Caco-2 (cell line): Measurements from ENCODE around the gene MAK. TPM values are rescaled to one million over a fixed set of nuclear protein-coding genes. Genes with fewer than 3 reads are reported as not detected.

Source experiments
- BruUV-seq: library from RNA; stranded (reverse); fragments of 400-500 nt; replicated peaks from 2 replicates; lab custom pipeline; 2021; lab: Mats Ljungman, UMichigan
- CTCF ChIA-PET: fragments of 300-600 bp; sonication (Branson Sonifier 250); formaldehyde crosslinking; loops from one replicate; lab custom pipeline; 2022; ENCODE audit warnings: antibody characterized with exemption; lab: Charles Lee
- POLR2A ChIA-PET: fragments of 300-600 bp; sonication (Branson Sonifier 250); formaldehyde crosslinking; loops from one replicate; lab custom pipeline; 2022; ENCODE audit warnings: antibody characterized with exemption; lab: Charles Lee
- DNase-seq, 2 experiments: peaks; one replicate each; pipeline versions ENCODE4 v3.0.0 to v3.0.0-alpha.2; 2020 to 2022
- H3K27me3 ChIP-seq: replicated peaks from 2 replicates; pipeline ENCODE4 v1.6.0; 2011; ENCODE audit warnings: low read length; ENCODE audit not compliant: control insufficient read depth, insufficient read depth
- H3K36me3 ChIP-seq: 2 replicates; pipeline ENCODE4 v1.5.1; 2011; ENCODE audit warnings: low read length; ENCODE audit not compliant: control insufficient read depth, insufficient read depth
- H3K4me1 ChIP-seq: fragments of 250-450 bp; sonication (Bioruptor Pico); 2 replicates; pipeline ENCODE4 v1.5.1; 2020; ENCODE audit warnings: mild to moderate bottlenecking
- H3K4me3 ChIP-seq: 2 replicates; pipeline ENCODE4 v1.5.1; 2011; ENCODE audit warnings: low read depth, mild to moderate bottlenecking, control low read depth, low read length
- H3K9me3 ChIP-seq: fragments of 250-450 bp; sonication (Bioruptor Pico); 2 replicates; pipeline ENCODE4 v1.5.1; 2020; ENCODE audit warnings: mild to moderate bottlenecking, moderate library complexity
- H3K27ac Mint-ChIP-seq: one replicate; pipeline ENCODE4 v1.8.0; 2022; ENCODE audit warnings: mixed read lengths; ENCODE audit not compliant: unreplicated experiment
- H3K27me3 Mint-ChIP-seq: one replicate; pipeline ENCODE4 v1.8.0; 2022; ENCODE audit warnings: mixed read lengths; ENCODE audit not compliant: insufficient read depth, unreplicated experiment
- H3K36me3 Mint-ChIP-seq: one replicate; pipeline ENCODE4 v1.8.0; 2022; ENCODE audit warnings: mild to moderate bottlenecking, mixed read lengths; ENCODE audit not compliant: insufficient read depth, unreplicated experiment
- H3K4me1 Mint-ChIP-seq: one replicate; pipeline ENCODE4 v1.8.0; 2022; ENCODE audit warnings: low read depth, mixed read lengths; ENCODE audit not compliant: unreplicated experiment
- H3K4me3 Mint-ChIP-seq: one replicate; pipeline ENCODE4 v1.8.0; 2022; ENCODE audit warnings: mild to moderate bottlenecking, moderate library complexity, mixed read lengths; ENCODE audit not compliant: unreplicated experiment
- H3K9me3 Mint-ChIP-seq: one replicate; pipeline ENCODE4 v1.8.0; 2022; ENCODE audit warnings: mixed read lengths; ENCODE audit not compliant: unreplicated experiment
- intact Hi-C: fragments of 100-400 bp; cut with micrococcal nuclease; formaldehyde crosslinking; loops from one replicate; pipeline ENCODE4 v1.10.0; 2022; ENCODE audit not compliant: unreplicated experiment
- total RNA-seq: library from RNA; stranded (reverse); gene quantifications from 2 replicates; pipeline ENCODE4 v1.2.3, GENCODE V29; 2022
- TF ChIP-seq, protein P1 (sequence below), 2 experiments: fragments of 200-600 bp in 1 of 2; IDR thresholded peaks; 1 replicate in 1 of 2; 2 replicates in 1 of 2; pipeline versions ENCODE4 v1.5.1 to v1.8.0; 2011 to 2022; ENCODE audit warnings: antibody characterized with exemption in 1 of 2, control low read depth in 1 of 2, inconsistent platforms in 1 of 2, low read depth in 1 of 2, low read length in 1 of 2, mild to moderate bottlenecking in 1 of 2, moderate library complexity in 1 of 2; ENCODE audit not compliant: insufficient read depth in 1 of 2, severe bottlenecking in 1 of 2, unreplicated experiment in 1 of 2

Gene MAK
- total RNA-seq, 1 experiment from 2014 or later = 0.16 TPM

DNA sequence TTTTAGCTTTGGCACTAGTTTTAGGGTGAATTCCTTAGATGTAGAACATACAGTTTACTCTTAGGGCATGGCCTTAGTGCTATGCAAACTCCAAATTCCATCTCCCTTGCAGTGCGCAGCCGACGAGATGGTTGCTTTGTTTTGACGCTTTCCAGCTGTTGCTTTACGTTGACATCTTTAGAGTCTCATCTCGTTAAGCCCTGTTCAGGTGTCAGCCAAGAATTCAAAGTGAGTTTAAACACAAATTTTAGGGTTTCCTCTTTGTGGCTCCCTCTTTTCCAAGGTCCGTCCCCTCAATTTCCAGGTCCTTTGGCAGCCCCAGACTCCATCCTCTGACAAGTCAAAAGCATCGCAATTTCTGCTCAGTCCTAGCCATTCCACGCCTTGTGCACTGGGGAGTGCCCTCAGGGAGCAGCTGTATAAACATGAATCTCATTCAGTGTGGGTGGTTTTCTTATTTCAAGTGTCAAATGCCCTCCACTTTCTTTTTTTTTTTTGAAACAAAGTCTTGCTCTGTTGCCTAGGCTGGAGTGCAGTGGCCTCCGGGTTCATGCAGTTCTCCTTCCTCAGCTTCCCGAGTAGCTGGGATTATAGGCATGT, 14.1 kb upstream of the MAK start:
- peaks cover 14% of the 10 kb centered on the region for H3K9me3 Mint-ChIP-seq
- intact Hi-C loops = no loop called here

DNA sequence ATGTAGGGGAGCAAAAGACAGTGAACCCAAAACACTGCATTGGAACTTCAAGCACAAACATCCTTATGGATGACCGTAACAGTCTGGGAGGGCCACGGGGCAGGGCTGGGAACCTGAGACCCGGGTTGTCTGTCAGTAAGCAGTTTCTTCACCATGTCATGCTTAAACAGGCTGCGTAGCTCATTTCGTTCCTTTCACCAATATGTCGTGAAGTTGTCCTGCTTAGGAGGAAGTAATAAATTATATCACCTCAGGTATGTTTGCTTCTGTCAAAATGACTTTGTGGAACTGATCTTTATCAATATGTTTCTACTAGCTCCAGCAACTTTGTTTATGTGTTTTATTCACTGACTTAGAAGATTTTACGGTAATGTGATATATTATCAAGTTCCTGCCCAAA, 12.4 kb upstream of the MAK start:
- H3K27me3 Mint-ChIP-seq = no peaks in the 10 kb centered on the region

More for the DNA sequence above, 14.1 kb upstream of the MAK start:
- TF ChIP-seq, protein P1, sequence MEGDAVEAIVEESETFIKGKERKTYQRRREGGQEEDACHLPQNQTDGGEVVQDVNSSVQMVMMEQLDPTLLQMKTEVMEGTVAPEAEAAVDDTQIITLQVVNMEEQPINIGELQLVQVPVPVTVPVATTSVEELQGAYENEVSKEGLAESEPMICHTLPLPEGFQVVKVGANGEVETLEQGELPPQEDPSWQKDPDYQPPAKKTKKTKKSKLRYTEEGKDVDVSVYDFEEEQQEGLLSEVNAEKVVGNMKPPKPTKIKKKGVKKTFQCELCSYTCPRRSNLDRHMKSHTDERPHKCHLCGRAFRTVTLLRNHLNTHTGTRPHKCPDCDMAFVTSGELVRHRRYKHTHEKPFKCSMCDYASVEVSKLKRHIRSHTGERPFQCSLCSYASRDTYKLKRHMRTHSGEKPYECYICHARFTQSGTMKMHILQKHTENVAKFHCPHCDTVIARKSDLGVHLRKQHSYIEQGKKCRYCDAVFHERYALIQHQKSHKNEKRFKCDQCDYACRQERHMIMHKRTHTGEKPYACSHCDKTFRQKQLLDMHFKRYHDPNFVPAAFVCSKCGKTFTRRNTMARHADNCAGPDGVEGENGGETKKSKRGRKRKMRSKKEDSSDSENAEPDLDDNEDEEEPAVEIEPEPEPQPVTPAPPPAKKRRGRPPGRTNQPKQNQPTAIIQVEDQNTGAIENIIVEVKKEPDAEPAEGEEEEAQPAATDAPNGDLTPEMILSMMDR (IDR thresholded peaks at IDR 0.05; ENCODE audit: insufficient read depth in 1 of 2, low read depth in 1 of 2, low read length in 1 of 2, severe bottlenecking in 1 of 2, unreplicated experiment in 1 of 2) = no peak
- no peak overlapping the region for H3K4me3 ChIP-seq
- H3K36me3 Mint-ChIP-seq = no peaks in the 10 kb centered on the region
- H3K9me3 ChIP-seq = peaks cover 10% of the 10 kb centered on the region
- no peak for DNase-seq
- no peaks in the 10 kb centered on the region for H3K4me1 ChIP-seq
- no peak overlapping the region for H3K4me3 Mint-ChIP-seq
- H3K27ac Mint-ChIP-seq = no peak overlapping the region
- H3K27me3 Mint-ChIP-seq = no peaks in the 10 kb centered on the region
- no TSS peak for BruUV-seq
- H3K36me3 ChIP-seq = no peaks in the 10 kb centered on the region
- ChIA-PET POLR2A (no interaction called here), CTCF (no interaction called here)
- H3K27me3 ChIP-seq = no peaks in the 10 kb centered on the region
- H3K4me1 Mint-ChIP-seq = peaks cover 6% of the 10 kb centered on the region

DNA sequence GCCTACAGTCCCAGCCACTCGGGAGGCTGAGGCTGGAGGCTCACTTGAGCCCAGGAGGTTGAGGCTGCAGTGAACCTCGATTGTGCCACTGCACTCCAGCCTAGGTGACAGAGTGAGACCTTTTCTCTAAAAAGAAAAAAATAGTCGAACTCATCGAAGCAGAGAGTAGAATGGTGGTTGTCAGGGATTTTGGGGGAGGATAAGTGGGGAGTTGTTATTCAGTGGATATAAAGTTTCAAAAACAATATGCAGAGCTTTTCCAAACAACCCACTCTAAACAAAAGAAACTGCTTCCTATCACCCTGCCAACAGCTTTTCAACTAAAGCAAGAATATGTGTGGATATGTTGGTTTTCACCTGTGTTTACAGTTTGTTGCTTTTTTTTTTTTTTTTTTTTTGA, 11.6 kb upstream of the MAK start:
- DNase-seq = no peak
- Histone ChIP-seq H3K4me1 (no peaks in the 10 kb centered on the region), H3K4me3 (no peak overlapping the region), H3K36me3 (no peaks in the 10 kb centered on the region), H3K9me3 (peaks cover 8% of the 10 kb centered on the region), H3K27me3 (no peaks in the 10 kb centered on the region)
- no peak overlapping the region for H3K27ac Mint-ChIP-seq
- ChIA-PET POLR2A (no interaction called here), CTCF (no interaction called here)
- TF ChIP-seq, protein P1 (IDR thresholded peaks at IDR 0.05; ENCODE audit: insufficient read depth in 1 of 2, low read depth in 1 of 2, low read length in 1 of 2, severe bottlenecking in 1 of 2, unreplicated experiment in 1 of 2) = no peak
- H3K27me3 Mint-ChIP-seq = no peaks in the 10 kb centered on the region
- no peak overlapping the region for H3K4me3 Mint-ChIP-seq
- H3K4me1 Mint-ChIP-seq = peaks cover 6% of the 10 kb centered on the region
- intact Hi-C loops = no loop called here
- peaks cover 14% of the 10 kb centered on the region for H3K9me3 Mint-ChIP-seq
- no peaks in the 10 kb centered on the region for H3K36me3 Mint-ChIP-seq
- no TSS peak for BruUV-seq

More for the DNA sequence above, 12.4 kb upstream of the MAK start:
- Mint-ChIP-seq H3K4me1 (peaks cover 6% of the 10 kb centered on the region), H3K9me3 (peaks cover 14% of the 10 kb centered on the region), H3K36me3 (no peaks in the 10 kb centered on the region), H3K4me3 (no peak overlapping the region), H3K27ac (no peak overlapping the region)
- ChIA-PET POLR2A (no interaction called here), CTCF (no interaction called here)
- no TSS peak for BruUV-seq
- Histone ChIP-seq H3K4me3 (no peak overlapping the region), H3K4me1 (no peaks in the 10 kb centered on the region), H3K36me3 (no peaks in the 10 kb centered on the region), H3K9me3 (peaks cover 10% of the 10 kb centered on the region), H3K27me3 (no peaks in the 10 kb centered on the region)
- DNase-seq = no peak
- intact Hi-C loops = no loop called here
- TF ChIP-seq, protein P1 (IDR thresholded peaks at IDR 0.05; ENCODE audit: insufficient read depth in 1 of 2, low read depth in 1 of 2, low read length in 1 of 2, severe bottlenecking in 1 of 2, unreplicated experiment in 1 of 2) = no peak
